Amniotic epithelial cell (primary cell): ENCODE measurements around the gene ARGFX.
"Not testable (repeated sequence)": the region's sequence is repeated elsewhere in the genome, so short reads cannot be mapped to it uniquely, and the experiment has no call there.

Experiments used
- DNase-seq: peaks from one replicate; pipeline ENCODE4 v3.0.0-alpha.2; 2010; ENCODE audit warnings: low read depth

ARGFX gene

DNA sequence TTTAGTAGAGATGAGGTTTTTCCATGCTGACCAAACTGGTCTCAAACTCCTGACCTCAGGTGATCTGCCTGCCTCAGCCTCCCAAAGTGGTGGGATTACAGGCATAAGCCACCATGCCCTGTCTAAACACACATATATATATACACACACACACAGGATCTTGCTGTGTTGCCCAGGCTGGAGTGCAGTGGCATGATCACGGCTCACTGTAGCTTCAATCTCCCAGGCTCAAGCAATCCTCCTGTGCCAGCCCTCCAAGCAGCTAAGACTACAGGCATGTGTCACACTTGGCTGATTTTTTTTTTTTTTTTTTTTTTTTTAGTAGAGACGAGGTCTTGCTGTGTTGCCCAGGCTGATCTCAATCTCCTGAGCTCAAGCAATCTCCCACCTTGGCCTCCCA, 32.2 kb downstream of the ARGFX start:
- DNase-seq = not testable (repeated sequence)

DNA sequence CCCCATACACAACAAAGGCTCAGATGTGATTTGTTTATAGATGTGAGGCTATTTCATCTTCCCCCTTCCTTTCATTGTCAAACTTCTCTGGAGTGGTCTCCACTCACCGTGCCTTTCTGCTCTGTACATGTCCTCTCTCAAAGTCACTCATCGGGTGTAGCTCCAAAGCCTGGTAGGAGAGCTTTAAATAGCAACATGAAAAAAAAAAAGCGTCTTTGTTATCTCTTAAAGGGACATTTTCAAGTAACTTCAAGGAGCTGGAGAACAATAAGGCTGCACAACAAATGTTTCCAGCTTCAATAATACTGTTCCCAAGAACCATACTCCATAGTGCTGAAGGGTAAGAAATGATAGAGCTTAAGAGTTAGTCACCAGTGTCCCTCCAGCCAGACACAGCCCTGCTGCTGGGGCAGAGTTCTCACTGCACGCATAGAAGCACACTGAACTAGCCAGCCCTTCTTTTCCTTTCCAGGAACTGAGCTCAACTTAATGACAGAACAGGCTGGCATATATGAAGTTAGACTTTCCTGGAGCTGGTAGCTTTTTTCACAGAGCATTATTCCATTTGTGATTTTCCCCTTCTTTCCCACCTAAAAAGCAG, 33.6 kb downstream of the ARGFX start:
- DNase-seq = no peak

DNA sequence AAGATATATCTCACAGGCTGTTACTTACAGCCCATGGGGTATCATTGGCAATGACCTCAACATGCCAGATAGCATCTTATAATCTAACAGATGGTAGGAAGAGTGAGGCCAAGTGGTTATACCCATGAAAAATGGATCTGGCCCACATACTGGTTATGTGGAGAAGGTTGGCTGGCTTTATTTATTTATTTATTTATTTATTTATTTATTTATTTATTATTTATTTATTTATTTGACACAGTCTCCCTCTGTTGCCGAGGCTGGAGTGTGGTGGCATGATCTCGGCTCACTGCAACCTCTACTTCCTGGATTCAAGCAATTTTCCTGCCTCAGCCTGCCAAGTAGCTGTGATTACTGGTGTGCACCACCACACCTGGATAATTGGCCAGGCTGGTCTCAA, 37.0 kb downstream of the ARGFX start:
- DNase-seq = no peak

DNA sequence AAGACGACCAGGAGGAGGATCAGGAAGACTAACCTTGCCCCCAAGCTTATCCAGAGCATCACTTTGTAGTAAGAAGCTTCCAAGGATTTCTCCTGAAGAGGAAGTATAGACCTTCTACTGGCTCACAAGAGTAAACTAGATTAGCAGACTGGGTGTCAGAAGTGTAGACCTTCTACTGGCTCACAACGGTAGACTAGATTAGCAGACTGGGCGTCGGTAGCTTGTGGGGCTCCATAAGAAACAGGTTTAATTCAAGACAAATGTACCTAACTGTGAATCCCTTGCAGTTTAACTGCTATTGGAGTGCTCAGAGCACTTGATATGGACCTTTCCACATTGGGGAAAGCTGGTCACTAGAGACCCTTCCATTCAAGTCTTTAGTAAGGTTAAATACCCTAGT, 38.4 kb downstream of the ARGFX start:
- DNase-seq = no peak
